Ishikawa (cell line): ENCODE results near the gene PRRC1.

Experiments used
- CEBPB ChIP-seq: IDR thresholded peaks from 2 replicates; pipeline ENCODE4 v1.6.1; 2012
- CREB1 ChIP-seq: IDR thresholded peaks from 2 replicates; pipeline ENCODE4 v1.6.1; 2012; ENCODE audit warnings: low read depth
- EGR1 ChIP-seq: IDR thresholded peaks from 2 replicates; pipeline ENCODE4 v1.6.1; 2012
- EP300 ChIP-seq: IDR thresholded peaks from 2 replicates; pipeline ENCODE4 v1.6.1; 2012; ENCODE audit warnings: borderline replicate concordance
- FOXM1 ChIP-seq: IDR thresholded peaks from 2 replicates; pipeline ENCODE4 v1.6.1; 2012; ENCODE audit warnings: low read depth, borderline replicate concordance
- MAX ChIP-seq: IDR thresholded peaks from 2 replicates; pipeline ENCODE4 v1.6.1; 2012
- NFIC ChIP-seq: IDR thresholded peaks from 2 replicates; pipeline ENCODE4 v1.6.1; 2012
- RAD21 ChIP-seq: IDR thresholded peaks from 2 replicates; pipeline ENCODE4 v1.6.1; 2012; ENCODE audit warnings: low read depth
- REST ChIP-seq: IDR thresholded peaks from 2 replicates; pipeline ENCODE4 v1.6.1; 2012; ENCODE audit warnings: low read depth, mild to moderate bottlenecking
- TAF1 ChIP-seq: IDR thresholded peaks from 2 replicates; pipeline ENCODE4 v1.6.1; 2012; ENCODE audit warnings: low read depth, mild to moderate bottlenecking
- TCF12 ChIP-seq: IDR thresholded peaks from 2 replicates; pipeline ENCODE4 v1.6.1; 2012; ENCODE audit warnings: low read depth
- TEAD4 ChIP-seq: IDR thresholded peaks from 2 replicates; pipeline ENCODE4 v1.6.1; 2012
- USF1 ChIP-seq: IDR thresholded peaks from 2 replicates; pipeline ENCODE4 v1.6.1; 2012
- YY1 ChIP-seq: IDR thresholded peaks from 2 replicates; pipeline ENCODE4 v1.6.1; 2012; ENCODE audit warnings: low read depth
- ZBTB7A ChIP-seq: IDR thresholded peaks from 2 replicates; pipeline ENCODE4 v1.6.1; 2012; ENCODE audit warnings: low read depth

PRRC1 gene

GRCh38 chr5:127562252-127562651, 44.8 kb downstream of the PRRC1 start:
- no peak for TF ChIP-seq EP300
- no peak for TF ChIP-seq ZBTB7A
- TF ChIP-seq TCF12, result no peak
- TF ChIP-seq RAD21, result no peak
- no peak for TF ChIP-seq FOXM1
- TF ChIP-seq CREB1, result no peak
- TF ChIP-seq CEBPB, result no peak
- no peak for TF ChIP-seq EGR1
- TF ChIP-seq TEAD4, result no peak
- no peak for TF ChIP-seq YY1
- TF ChIP-seq MAX, result no peak
- TF ChIP-seq NFIC, result no peak
- no peak for TF ChIP-seq TAF1
- TF ChIP-seq USF1, result no peak
- TF ChIP-seq REST, result no peak

- TF ChIP-seq NFIC, result no peak
- TF ChIP-seq YY1, result no peak
- TF ChIP-seq MAX, result no peak
- no peak for TF ChIP-seq TEAD4
Measured at GRCh38 chr5:127563136-127563535, 45.7 kb downstream of the PRRC1 start.

- TF ChIP-seq RAD21 (peak; percentile 72), USF1 (no peak)
Measured at GRCh38 chr5:127564002-127564769, 46.7 kb downstream of the PRRC1 start.

- TF ChIP-seq USF1 (no peak), TCF12 (no peak), YY1 (no peak), TAF1 (no peak), CREB1 (no peak), CEBPB (no peak), TEAD4 (no peak), NFIC (no peak), REST (no peak)
Measured at GRCh38 chr5:127565586-127566270, 48.3 kb downstream of the PRRC1 start.

- TF ChIP-seq NFIC, result no peak
- TF ChIP-seq CREB1, result no peak
- no peak for TF ChIP-seq YY1
- no peak for TF ChIP-seq ZBTB7A
- TF ChIP-seq TEAD4, result no peak
- TF ChIP-seq EP300, result no peak
- no peak for TF ChIP-seq TCF12
- TF ChIP-seq REST, result no peak
- no peak for TF ChIP-seq FOXM1
- no peak for TF ChIP-seq USF1
- no peak for TF ChIP-seq TAF1
- TF ChIP-seq RAD21, result no peak
- TF ChIP-seq MAX, result no peak
Measured at GRCh38 chr5:127567026-127567768, 49.8 kb downstream of the PRRC1 start.
